PC-3 (cell line): ENCODE results near the gene F2RL3. TPM values are rescaled to one million over a fixed set of nuclear protein-coding genes. Genes with fewer than 3 reads are reported as not detected.

Experiments
- ATAC-seq: fragments of 200-7000 bp; cut with Tn5 transposase; 2 replicates; pipeline ENCODE4 v1.9.1; 2020; ENCODE audit warnings: mild to moderate bottlenecking, moderate library complexity
- BruUV-seq: library from RNA; stranded (reverse); fragments of 400-500 nt; replicated peaks from 2 replicates; lab custom pipeline; 2021; lab: Mats Ljungman, UMichigan
- CTCF ChIA-PET: fragments of 300-600 bp; sonication (Branson Sonifier 250); formaldehyde crosslinking; loops from one replicate; lab custom pipeline; 2022; ENCODE audit warnings: antibody characterized with exemption; lab: Charles Lee
- POLR2A ChIA-PET: fragments of 300-600 bp; sonication (Branson Sonifier 250); formaldehyde crosslinking; loops from one replicate; lab custom pipeline; 2022; ENCODE audit warnings: antibody characterized with exemption; ENCODE audit not compliant: unreplicated experiment; lab: Charles Lee
- DNase-seq: peaks from one replicate; pipeline ENCODE4 v3.0.0-alpha.2; 2015
- H2AFZ ChIP-seq: fragments of 300-600 bp; sonication (generic); 2 replicates; pipeline ENCODE4 v1.6.0; 2016; ENCODE audit warnings: antibody characterized with exemption, low read length
- H3F3A ChIP-seq: fragments of 300-600 bp; sonication (generic); one replicate; pipeline ENCODE4 v1.6.0; 2017; ENCODE audit warnings: antibody characterized with exemption, low read length, control low read depth, mild to moderate bottlenecking; ENCODE audit not compliant: unreplicated experiment
- H3K27ac ChIP-seq: fragments of 300-600 bp; sonication (generic); 2 replicates; pipeline ENCODE4 v1.5.1; 2016; ENCODE audit warnings: mild to moderate bottlenecking, low read length
- H3K27me3 ChIP-seq: fragments of 300-600 bp; sonication (generic); 2 replicates; pipeline ENCODE4 v1.6.1; 2016; ENCODE audit warnings: low read length, mixed read lengths
- H3K36me3 ChIP-seq: fragments of 300-600 bp; sonication (generic); 2 replicates; pipeline ENCODE4 v1.6.1; 2016; ENCODE audit warnings: low read depth, mixed run types, low read length, mixed read lengths
- H3K4me1 ChIP-seq: fragments of 300-600 bp; sonication (generic); 2 replicates; pipeline ENCODE4 v1.5.1; 2016; ENCODE audit warnings: low read length; ENCODE audit not compliant: insufficient read depth
- H3K4me2 ChIP-seq: fragments of 300-600 bp; sonication (generic); 2 replicates; pipeline ENCODE4 v1.6.0; 2016; ENCODE audit warnings: low read length
- H3K4me3 ChIP-seq: fragments of 300-600 bp; sonication (generic); 2 replicates; pipeline ENCODE4 v1.5.1; 2016; ENCODE audit warnings: mild to moderate bottlenecking, low read length, mixed read lengths
- H3K79me2 ChIP-seq: fragments of 300-600 bp; sonication (generic); 2 replicates; pipeline ENCODE4 v1.6.1; 2017; ENCODE audit warnings: low read length, mixed read lengths
- H3K9ac ChIP-seq: fragments of 300-600 bp; sonication (generic); 2 replicates; pipeline ENCODE4 v1.6.0; 2016; ENCODE audit warnings: mild to moderate bottlenecking, low read length
- H3K9me2 ChIP-seq: fragments of 300-600 bp; sonication (generic); replicated peaks from 2 replicates; pipeline ENCODE4 v1.6.1; 2016; ENCODE audit warnings: mixed run types, low read length, mixed read lengths
- H3K9me3 ChIP-seq: fragments of 300-600 bp; sonication (generic); 2 replicates; pipeline ENCODE4 v1.6.1; 2016; ENCODE audit warnings: low read length, mixed read lengths
- H4K20me1 ChIP-seq: fragments of 300-600 bp; sonication (generic); 2 replicates; pipeline ENCODE4 v1.6.1; 2016; ENCODE audit warnings: low read length, mixed read lengths
- CTCF ChIP-seq: fragments of 300-600 bp; sonication (generic); conservative IDR thresholded peaks from 2 replicates; pipeline ENCODE4 v1.5.1; 2017; ENCODE audit warnings: antibody characterized with exemption, low read depth, mild to moderate bottlenecking, low read length
- EZH2 ChIP-seq: fragments of 300-600 bp; sonication (generic); IDR thresholded peaks from one replicate; pipeline ENCODE4 v1.6.1; 2017; ENCODE audit warnings: antibody characterized with exemption, mild to moderate bottlenecking, low read length; ENCODE audit not compliant: unreplicated experiment
- EZH2phosphoT487 ChIP-seq: fragments of 300-600 bp; sonication (generic); IDR thresholded peaks from 2 replicates; pipeline ENCODE4 v1.6.1; 2018; ENCODE audit warnings: mild to moderate bottlenecking, antibody characterized with exemption, low read length, borderline replicate concordance
- intact Hi-C: fragments of 100-400 bp; cut with micrococcal nuclease; formaldehyde crosslinking; loops from 2 replicates; pipeline ENCODE4 v1.9.0; 2023
- total RNA-seq: library from RNA; depleted of rRNA; stranded (reverse); fragments of >200 nt; gene quantifications from 2 replicates; pipeline ENCODE4 v1.2.3, GENCODE V29; 2014

F2RL3 gene
- total RNA-seq, 1 experiment from 2014 or later: 0.07 TPM

GRCh38 chr19:16851031-16851712 is 37.6 kb upstream of the F2RL3 start:
- TF ChIP-seq CTCF (no peak), EZH2phosphoT487 (no peak), EZH2 (no peak)
- peak overlapping the region; percentile 59 for H3K9ac ChIP-seq
- H3K27me3 ChIP-seq: no peaks in the 10 kb centered on the region
- peaks cover 36% of the 10 kb centered on the region for H3K4me1 ChIP-seq
- BruUV-seq: no TSS peak
- H3K79me2 ChIP-seq: no peaks in the 10 kb centered on the region
- H4K20me1 ChIP-seq: no peaks in the 10 kb centered on the region
- H3K9me3 ChIP-seq: no peaks in the 10 kb centered on the region
- no peaks in the 10 kb centered on the region for H3K9me2 ChIP-seq
- no peak overlapping the region for H2AFZ ChIP-seq
- peak; percentile 87 for DNase-seq
- H3K4me3 ChIP-seq: peak overlapping the region; percentile 1; the same call in 1 of the 2 replicates
- H3K4me2 ChIP-seq: peak overlapping the region; percentile 61
- H3F3A ChIP-seq: peaks cover 10% of the 10 kb centered on the region
- H3K36me3 ChIP-seq: peaks cover 61% of the 10 kb centered on the region
- ChIA-PET POLR2A (no interaction called here), CTCF (no interaction called here)
- intact Hi-C loops: loop anchor here (2.0 kb wide), 1 partner anchor 132 kb away; the partner anchor contains the start of gene NWD1
- peak; percentile 29 for ATAC-seq
- H3K27ac ChIP-seq: peak overlapping the region; percentile 97

- no peak overlapping the region for H3K4me3 ChIP-seq
- H3F3A ChIP-seq: peaks cover 10% of the 10 kb centered on the region
- ChIA-PET POLR2A (no interaction called here), CTCF (no interaction called here)
- BruUV-seq: no TSS peak
- H3K27ac ChIP-seq: no peak overlapping the region
- no peak overlapping the region for H3K4me2 ChIP-seq
- H3K79me2 ChIP-seq: no peaks in the 10 kb centered on the region
- intact Hi-C loops: no loop called here
- DNase-seq (no peak), ATAC-seq (no peak)
- no peaks in the 10 kb centered on the region for H3K9me2 ChIP-seq
- H4K20me1 ChIP-seq: no peaks in the 10 kb centered on the region
- H2AFZ ChIP-seq: no peak overlapping the region
- H3K27me3 ChIP-seq: no peaks in the 10 kb centered on the region
- H3K9ac ChIP-seq: no peak overlapping the region
- no peaks in the 10 kb centered on the region for H3K9me3 ChIP-seq
- H3K36me3 ChIP-seq: peaks cover 52% of the 10 kb centered on the region
- TF ChIP-seq EZH2 (no peak), CTCF (no peak), EZH2phosphoT487 (no peak)
- H3K4me1 ChIP-seq: peaks cover 33% of the 10 kb centered on the region
These were observed 35.7 kb upstream of the F2RL3 start for GRCh38 chr19:16853066-16853465.

- peaks cover 39% of the 10 kb centered on the region for H3K36me3 ChIP-seq
- no peak overlapping the region for H3K4me3 ChIP-seq
- ChIA-PET CTCF (no interaction called here), POLR2A (no interaction called here)
- no peak overlapping the region for H2AFZ ChIP-seq
- ATAC-seq: no peak
- H3F3A ChIP-seq: no peaks in the 10 kb centered on the region
- BruUV-seq: no TSS peak
- peaks cover 5% of the 10 kb centered on the region for H3K4me1 ChIP-seq
- intact Hi-C loops: no loop called here
- no peaks in the 10 kb centered on the region for H3K79me2 ChIP-seq
- H3K9ac ChIP-seq: no peak overlapping the region
- H3K27ac ChIP-seq: no peak overlapping the region
- no peak overlapping the region for H3K4me2 ChIP-seq
- DNase-seq: no peak
- no peaks in the 10 kb centered on the region for H4K20me1 ChIP-seq
- TF ChIP-seq CTCF (no peak), EZH2 (no peak), EZH2phosphoT487 (no peak)
- no peaks in the 10 kb centered on the region for H3K9me3 ChIP-seq
- no peaks in the 10 kb centered on the region for H3K27me3 ChIP-seq
- no peaks in the 10 kb centered on the region for H3K9me2 ChIP-seq
These were observed 32.7 kb upstream of the F2RL3 start for GRCh38 chr19:16856091-16856490.
